Measurements from ENCODE around the gene AHSG. TPM values are rescaled to one million over a fixed set of nuclear protein-coding genes. Genes with fewer than 3 reads are reported as not detected.

The AHSG gene
- total and polyA plus RNA-seq, 10 of the 15 experiments (the other 5 are each of a cell fraction or from before 2014, with no cell fraction given): 0.06 to 0.90 (median 0.15) TPM; not detected in 7

DNA sequence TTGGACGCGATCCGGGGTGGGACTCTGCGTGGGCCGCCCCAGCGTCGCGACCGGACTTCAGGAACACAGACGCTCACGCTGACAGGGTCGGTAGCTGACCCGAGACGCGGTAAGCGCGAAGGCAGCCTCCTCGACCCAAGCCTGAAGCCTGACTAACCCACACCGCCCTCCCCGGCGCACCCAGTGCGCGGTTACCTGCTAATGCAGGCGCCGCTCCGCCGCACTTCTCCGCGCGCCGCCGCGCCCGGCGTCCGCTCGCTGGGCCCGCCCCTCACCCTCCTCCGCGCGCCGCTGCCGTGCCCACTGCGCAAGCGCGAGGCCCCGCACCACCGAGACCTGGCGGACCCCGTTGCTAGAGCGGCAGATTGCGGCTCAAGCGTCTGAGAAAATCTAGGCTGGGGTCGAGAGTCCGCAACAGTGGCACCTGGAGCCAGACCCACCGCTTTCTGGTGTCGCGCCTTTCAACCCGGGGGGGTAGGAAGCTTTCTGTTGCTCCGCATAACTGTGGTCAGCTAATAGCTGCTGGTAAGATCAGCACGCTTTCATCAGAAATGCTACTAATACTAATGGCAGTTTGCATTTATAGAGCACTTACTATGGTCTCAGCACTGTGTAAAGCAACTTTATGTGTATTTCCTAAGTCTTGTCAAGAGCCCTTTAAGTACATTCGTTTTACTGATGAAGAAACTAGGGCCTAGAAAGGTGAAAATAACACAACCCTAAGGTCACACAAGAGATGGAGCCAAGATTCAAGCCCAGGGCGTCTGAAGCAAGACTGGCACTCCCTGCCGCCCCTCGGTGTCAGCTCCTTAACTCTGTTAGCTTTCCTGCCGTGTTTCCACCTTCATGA lies 45.6 kb upstream of the AHSG start, which contains the start of gene TBCCD1:
Gene TBCCD1, minus strand, starts transcription at position 268 of the 850 bp plus-strand sequence. CDS start 3,010 bp downstream, outside the sequence.
- H3K27ac ChIP-seq (ENCODE audit: control insufficient read depth, insufficient read depth): peak within 1 kb of the TSS; percentile 91
- intact Hi-C loops (cut with micrococcal nuclease; ENCODE audit: unreplicated experiment) (loop anchor here (5.0 kb wide), 1 partner anchor 455 kb away; no protein-coding TSS in a partner anchor), in situ Hi-C loops (cut with MboI) (no loop called here)
- FAIRE-seq (peak; percentile 86), DNase-seq (ENCODE audit: low read depth, low spot score) (peak; percentile 73), ATAC-seq (peak; percentile 76)
- peaks cover 50% of the 10 kb centered on the region for H3K79me2 ChIP-seq (ENCODE audit: control insufficient read depth, insufficient read depth, low read length)
- BruUV-seq (replicated peaks): no TSS peak
- peak within 1 kb of the TSS; percentile 95 for H3K9ac ChIP-seq (ENCODE audit: control insufficient read depth, insufficient read depth, low read length)
- ChIA-PET CTCF (interaction anchor here (0.9 to 2.7 kb wide), 11 partner anchors 10 to 624 kb away, joined by 3 to 17 read pairs (median 4); no protein-coding TSS in a partner anchor), RAD21 (ENCODE audit: unreplicated experiment) (interaction anchor here (1.4 to 4.2 kb wide), 4 partner anchors 27 to 629 kb away, joined by 5 to 28 read pairs (median 6); partner anchors contain the start of gene TRA2B), SMC1A (ENCODE audit: uncharacterized antibody, unreplicated experiment) (interaction anchor here (1.0 to 3.8 kb wide), 8 partner anchors 9 to 584 kb away, joined by 3 to 23 read pairs (median 4); no protein-coding TSS in a partner anchor), POLR2A (interaction anchor here (0.7 to 4.0 kb wide), 8 partner anchors 9 to 631 kb away, joined by 3 to 17 read pairs (median 3); partner anchors contain the start of genes EIF4A2 and TRA2B)
- WGBS (ENCODE audit: insufficient coverage, insufficient replicate concordance, low lambda C conversion rate, missing lambda C conversion rate): 1% methylated on average over 62 of the region's 66 CpGs
- peak within 1 kb of the TSS; percentile 84 for H3K4me3 ChIP-seq
- no peaks in the 10 kb centered on the region; a peak in 2 of 4 replicates for H3K36me3 ChIP-seq (ENCODE audit: control insufficient read depth in 2 of 2, insufficient read depth in 2 of 2, low read length in 1 of 2)
- H3K4me1 ChIP-seq (ENCODE audit: control insufficient read depth, insufficient read depth, low read length): peaks cover 10% of the 10 kb centered on the region
- no peaks in the 10 kb centered on the region for H3K9me3 ChIP-seq (replicated peaks; ENCODE audit: control insufficient read depth, insufficient read depth, low read length)
- H3K4me2 ChIP-seq (ENCODE audit: control insufficient read depth, insufficient read depth): peak within 1 kb of the TSS; percentile 98
- H2AFZ ChIP-seq (ENCODE audit: control insufficient read depth, low read depth, low read length): peak within 1 kb of the TSS; percentile 97
- H3K27me3 ChIP-seq (replicated peaks in 1 of 2; ENCODE audit: control insufficient read depth in 2 of 2, insufficient read depth in 2 of 2, low read length in 1 of 2): no peaks in the 10 kb centered on the region
- H4K20me1 ChIP-seq (ENCODE audit: control insufficient read depth, insufficient read depth): no peaks in the 10 kb centered on the region
- TF ChIP-seq FOXM1 (IDR thresholded peaks at IDR 0.05; ENCODE audit: low read depth, low read length): no peak
- peak; percentile 87; the same call in 1 of the 2 replicates for TF ChIP-seq ASH2L (IDR thresholded peaks at IDR 0.05; ENCODE audit: borderline replicate concordance, low read depth)
- peak; percentile 66 for TF ChIP-seq NR2C1 (IDR thresholded peaks at IDR 0.05)
- TF ChIP-seq MXI1 (IDR thresholded peaks at IDR 0.05; ENCODE audit: low read depth, low read length): peak; percentile 72; the same call in 1 of the 2 replicates
- peak; percentile 31; the same call in 1 of the 2 replicates for TF ChIP-seq CREB1 (IDR thresholded peaks at IDR 0.05; ENCODE audit: low read depth)
- peak; percentile 93 for TF ChIP-seq PML (IDR thresholded peaks at IDR 0.05; ENCODE audit: low read length)
- TF ChIP-seq JUNB (IDR thresholded peaks at IDR 0.05): no peak
- peak; percentile 65 for TF ChIP-seq NR2F1 (conservative IDR thresholded peaks at IDR 0.05)
- TF ChIP-seq IKZF2 (IDR thresholded peaks at IDR 0.05): no peak
- TF ChIP-seq EP300 (IDR thresholded peaks at IDR 0.05; ENCODE audit: borderline replicate concordance in 1 of 2, control insufficient read depth in 1 of 2, low read depth in 2 of 2, low read length in 2 of 2): 0 out of 4 replicates have a peak, but pooled peaks of 1 of the 2 experiments have one; percentile 20
- TF ChIP-seq, protein P1, sequence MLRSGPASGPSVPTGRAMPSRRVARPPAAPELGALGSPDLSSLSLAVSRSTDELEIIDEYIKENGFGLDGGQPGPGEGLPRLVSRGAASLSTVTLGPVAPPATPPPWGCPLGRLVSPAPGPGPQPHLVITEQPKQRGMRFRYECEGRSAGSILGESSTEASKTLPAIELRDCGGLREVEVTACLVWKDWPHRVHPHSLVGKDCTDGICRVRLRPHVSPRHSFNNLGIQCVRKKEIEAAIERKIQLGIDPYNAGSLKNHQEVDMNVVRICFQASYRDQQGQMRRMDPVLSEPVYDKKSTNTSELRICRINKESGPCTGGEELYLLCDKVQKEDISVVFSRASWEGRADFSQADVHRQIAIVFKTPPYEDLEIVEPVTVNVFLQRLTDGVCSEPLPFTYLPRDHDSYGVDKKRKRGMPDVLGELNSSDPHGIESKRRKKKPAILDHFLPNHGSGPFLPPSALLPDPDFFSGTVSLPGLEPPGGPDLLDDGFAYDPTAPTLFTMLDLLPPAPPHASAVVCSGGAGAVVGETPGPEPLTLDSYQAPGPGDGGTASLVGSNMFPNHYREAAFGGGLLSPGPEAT (IDR thresholded peaks at IDR 0.05; ENCODE audit: low read depth): 0 out of 2 replicates have a peak, but pooled peaks have one; percentile 24
- peak; percentile 85 for TF ChIP-seq RELA (IDR thresholded peaks at IDR 0.05; ENCODE audit: borderline replicate concordance, partially characterized antibody)
- TF ChIP-seq CBX3 (IDR thresholded peaks at IDR 0.05; ENCODE audit: borderline replicate concordance, low read depth): no peak
- TF ChIP-seq FOS (IDR thresholded peaks at IDR 0.05; ENCODE audit: borderline replicate concordance, extremely low read depth, insufficient read length): no peak
- TF ChIP-seq STAT1 (conservative IDR thresholded peaks at IDR 0.05): no peak
- TF ChIP-seq CBX5 (IDR thresholded peaks at IDR 0.05; ENCODE audit: low read depth): 0 out of 2 replicates have a peak, but pooled peaks have one; percentile 41
- TF ChIP-seq SPI1 (IDR thresholded peaks at IDR 0.05; ENCODE audit: borderline replicate concordance, insufficient read depth, low read depth, low read length): no peak
- peak; percentile 11 to 73; a peak in 2 of 4 replicates for TF ChIP-seq BHLHE40 (IDR thresholded peaks at IDR 0.05; ENCODE audit: borderline replicate concordance in 1 of 2, low read depth in 2 of 2, low read length in 1 of 2)
- peak; percentile 77 for TF ChIP-seq KLF5 (IDR thresholded peaks at IDR 0.05; ENCODE audit: partially characterized antibody)
- TF ChIP-seq LARP7 (IDR thresholded peaks at IDR 0.05): peak; percentile 93
- TF ChIP-seq SREBF2 (IDR thresholded peaks at IDR 0.05; ENCODE audit: low read length): no peak
